GM12891 (cell line): ENCODE results near the gene CFAP74.

Source experiments
- DNase-seq: peaks from one replicate; pipeline ENCODE4 v3.0.0; 2011; ENCODE audit warnings: low spot score; ENCODE audit not compliant: insufficient read length
- FAIRE-seq: peaks from 2 replicates; lab custom pipeline; 2011; peaks lifted over from hg19 to GRCh38; lab: Jason Lieb, UNC
- PAX5 ChIP-seq: IDR thresholded peaks from 2 replicates; pipeline ENCODE4 v1.6.1; 2011; ENCODE audit warnings: low read length, moderate library complexity, mild to moderate bottlenecking; ENCODE audit not compliant: insufficient read depth, severe bottlenecking
- POLR2A ChIP-seq: IDR thresholded peaks from 2 replicates; pipeline ENCODE4 v1.6.1; 2011; ENCODE audit warnings: low read depth, low read length, control low read depth
- POLR2AphosphoS5 ChIP-seq: IDR thresholded peaks from 2 replicates; pipeline ENCODE4 v1.6.1; 2011; ENCODE audit warnings: low read depth, low read length, control low read depth
- POU2F2 ChIP-seq: IDR thresholded peaks from 2 replicates; pipeline ENCODE4 v1.6.1; 2011; ENCODE audit warnings: low read depth, mild to moderate bottlenecking, control low read depth, low read length, moderate library complexity
- SPI1 ChIP-seq: IDR thresholded peaks from 2 replicates; pipeline ENCODE4 v1.6.1; 2011; ENCODE audit warnings: low read depth, low read length, control low read depth
- TAF1 ChIP-seq: IDR thresholded peaks from 2 replicates; pipeline ENCODE4 v1.6.1; 2011; ENCODE audit warnings: low read depth, low read length, control low read depth

CFAP74 gene

DNA sequence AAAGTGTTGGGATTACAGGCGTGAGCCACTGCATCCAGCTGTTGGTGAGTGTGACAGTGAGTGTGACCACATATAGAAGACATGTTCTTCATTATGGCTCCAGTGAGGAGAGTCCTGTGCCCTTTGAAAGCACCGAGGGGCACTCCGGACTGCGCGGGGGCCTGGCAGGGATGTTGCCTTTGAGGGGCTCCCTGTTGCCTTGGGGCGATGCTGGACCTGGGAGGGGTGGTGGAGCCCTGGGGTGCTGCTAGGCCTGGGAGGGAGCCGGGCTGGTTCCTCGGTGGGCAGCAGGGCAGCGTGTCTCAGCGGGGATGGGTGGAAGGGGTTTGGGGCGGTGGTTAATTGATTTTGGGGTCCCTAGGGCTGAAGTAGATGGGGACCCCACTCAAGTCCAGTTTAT, 25.5 kb downstream of the CFAP74 start:
- TF ChIP-seq SPI1 (no peak), TAF1 (no peak), PAX5 (no peak), POLR2AphosphoS5 (no peak), POLR2A (no peak), POU2F2 (no peak)
- FAIRE-seq (no peak), DNase-seq (no peak)

DNA sequence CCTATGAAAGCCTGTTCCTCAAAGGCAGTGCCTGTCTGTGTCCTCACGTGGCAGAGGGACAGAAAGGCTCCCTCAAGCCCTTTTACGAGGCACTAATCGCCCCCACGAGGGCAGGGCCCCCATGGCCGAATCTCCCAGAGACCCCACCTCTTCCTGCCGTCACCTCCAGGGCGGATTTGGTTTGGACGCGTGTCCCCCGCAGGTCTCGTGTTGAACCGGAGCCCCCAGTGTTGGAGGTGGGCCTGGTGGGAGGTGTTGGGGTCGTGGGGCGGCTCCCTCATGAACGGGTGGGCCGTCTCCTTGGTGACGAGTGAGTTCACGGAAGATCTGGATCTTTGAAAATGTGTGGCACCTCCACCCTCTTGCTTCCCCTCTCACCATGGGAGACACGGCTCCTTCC, 27.6 kb downstream of the CFAP74 start:
- FAIRE-seq (no peak), DNase-seq (no peak)
- TF ChIP-seq POLR2A (no peak), POU2F2 (no peak), TAF1 (no peak), SPI1 (no peak), PAX5 (no peak), POLR2AphosphoS5 (no peak)

DNA sequence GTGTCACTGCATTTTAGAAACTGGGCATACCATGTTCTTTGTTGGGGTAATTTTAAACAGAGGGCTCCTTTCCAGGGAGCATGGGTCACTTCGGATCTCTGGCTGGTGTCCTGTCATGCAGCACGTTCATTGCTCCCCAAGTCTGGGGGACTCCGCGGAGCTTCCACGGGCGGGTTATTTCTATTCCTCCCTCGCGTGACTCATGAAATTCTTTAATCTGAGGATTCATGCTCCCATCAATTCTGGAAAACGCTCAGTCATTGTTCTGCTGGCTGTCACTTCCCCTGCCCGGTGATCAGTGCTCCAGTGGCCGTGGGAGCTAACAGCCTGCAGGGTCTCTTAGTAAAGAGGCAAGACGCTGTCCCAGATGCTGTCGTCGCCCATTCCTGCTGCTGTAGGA, 28.1 kb downstream of the CFAP74 start:
- no peak for FAIRE-seq
- TF ChIP-seq POU2F2: no peak
- TF ChIP-seq POLR2AphosphoS5: no peak

DNA sequence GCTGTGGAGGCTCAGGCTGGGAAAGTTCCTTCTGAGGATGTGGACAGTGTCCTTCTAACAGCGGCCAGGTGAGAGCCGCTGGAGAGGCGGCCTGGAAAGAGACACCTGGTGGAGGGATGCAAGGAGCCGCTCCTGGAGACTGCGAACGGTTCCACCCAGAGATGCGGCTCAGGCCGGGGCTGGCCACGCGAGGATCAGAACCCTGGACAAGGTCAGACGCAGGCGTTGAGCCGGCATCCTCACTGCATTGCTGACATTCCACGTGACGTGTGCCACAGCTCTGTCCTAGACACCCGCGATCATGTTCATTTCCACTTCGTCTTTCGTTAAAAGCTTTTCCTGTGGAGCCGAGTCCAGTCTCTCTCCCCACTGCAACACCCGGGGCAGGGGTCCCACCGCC, 28.8 kb downstream of the CFAP74 start:
- FAIRE-seq (no peak), DNase-seq (no peak)
- TF ChIP-seq POU2F2 (no peak), POLR2AphosphoS5 (no peak), POLR2A (no peak), PAX5 (no peak), TAF1 (no peak), SPI1 (no peak)

More for the DNA sequence above, 28.1 kb downstream of the CFAP74 start:
- DNase-seq: no peak

DNA sequence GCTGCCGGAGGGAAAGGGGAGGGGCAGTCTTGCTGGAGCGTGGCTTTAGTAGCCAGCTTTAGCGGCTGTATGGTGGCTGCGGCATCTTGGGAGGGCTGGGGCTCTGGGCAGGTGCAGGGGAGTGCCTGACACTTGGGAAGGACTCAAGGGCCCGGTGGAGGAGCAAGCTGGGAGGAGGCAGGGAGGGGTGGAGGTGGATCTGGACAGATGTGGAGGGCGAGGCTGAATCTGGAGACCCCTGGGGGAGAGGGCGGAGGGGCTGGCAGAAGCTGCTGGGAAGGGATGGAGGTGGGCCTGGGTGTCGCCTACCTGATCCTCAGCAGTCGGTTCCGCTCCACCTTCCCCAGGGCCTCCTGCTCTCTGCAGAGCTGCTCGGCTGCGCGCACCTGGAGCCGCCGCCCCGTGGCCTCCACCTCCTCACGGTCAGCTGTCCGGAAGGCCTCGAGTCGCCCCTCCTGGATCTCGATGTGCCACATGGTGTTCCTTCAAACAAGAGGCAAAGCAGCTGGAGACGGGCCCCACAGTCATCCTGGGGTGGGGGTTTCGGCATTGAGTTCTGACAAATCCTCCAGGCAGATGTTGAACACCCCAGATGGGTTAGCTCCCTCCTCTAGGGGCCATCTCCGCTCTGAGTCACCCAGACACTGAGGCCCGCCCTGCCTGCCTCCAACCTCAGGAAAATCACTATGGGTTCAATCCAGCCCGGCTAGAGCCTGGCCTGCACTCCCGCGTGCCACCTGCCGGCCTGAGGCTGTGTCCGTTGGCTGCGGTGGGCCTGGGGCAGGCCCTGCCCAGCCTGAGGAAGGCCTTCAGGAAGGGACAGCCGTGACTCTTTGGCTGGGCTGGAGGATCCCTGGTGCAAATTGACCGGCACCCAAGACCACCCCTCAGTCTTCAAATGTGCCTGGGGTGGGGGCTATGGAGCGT, 29.6 kb downstream of the CFAP74 start:
- DNase-seq (no peak), FAIRE-seq (no peak)
- no peak for TF ChIP-seq POLR2A
- TF ChIP-seq POLR2AphosphoS5: no peak
- no peak for TF ChIP-seq SPI1
- no peak for TF ChIP-seq TAF1
- TF ChIP-seq PAX5: no peak
- TF ChIP-seq POU2F2: no peak

DNA sequence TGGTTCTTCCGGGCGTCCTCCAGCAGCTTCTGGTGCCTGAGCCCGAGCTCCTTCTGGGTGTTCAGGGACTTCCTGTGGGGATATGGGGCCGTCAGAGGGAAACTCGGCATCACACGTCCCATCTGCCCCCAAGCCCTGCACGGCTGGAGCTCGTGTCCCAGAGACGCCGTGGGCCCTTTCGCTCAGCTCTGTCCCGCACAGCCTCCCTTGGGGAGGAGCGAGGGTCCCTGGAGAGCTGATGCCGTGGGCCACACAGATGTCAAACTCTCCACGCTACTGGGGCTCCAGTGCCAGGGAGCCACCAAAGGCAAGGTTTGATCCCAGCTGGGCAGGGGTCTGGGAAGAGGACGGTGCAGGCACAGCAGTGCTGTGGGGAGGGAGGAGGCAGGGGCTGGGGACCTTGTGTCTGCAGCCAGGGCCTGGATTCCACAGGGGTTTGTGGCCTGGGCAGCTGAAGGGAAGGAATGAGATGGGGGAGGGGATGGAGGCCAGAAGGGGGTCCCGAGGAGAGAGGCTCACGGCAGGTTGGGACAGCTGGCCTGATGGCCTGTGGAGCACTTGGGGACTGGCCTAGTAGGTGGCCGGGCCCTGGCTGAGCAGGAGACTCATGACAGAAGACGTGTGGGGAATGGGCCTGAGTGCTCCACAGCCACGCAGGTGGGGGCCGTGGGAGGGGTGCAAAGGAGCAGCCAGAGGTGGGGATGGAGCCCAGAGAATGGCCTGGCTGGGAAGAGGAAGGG, 30.4 kb downstream of the CFAP74 start:
- FAIRE-seq (no peak), DNase-seq (no peak)
- TF ChIP-seq POLR2AphosphoS5: no peak
- TF ChIP-seq POU2F2: no peak
- no peak for TF ChIP-seq PAX5
- TF ChIP-seq POLR2A: no peak
- TF ChIP-seq TAF1: no peak
- no peak for TF ChIP-seq SPI1

DNA sequence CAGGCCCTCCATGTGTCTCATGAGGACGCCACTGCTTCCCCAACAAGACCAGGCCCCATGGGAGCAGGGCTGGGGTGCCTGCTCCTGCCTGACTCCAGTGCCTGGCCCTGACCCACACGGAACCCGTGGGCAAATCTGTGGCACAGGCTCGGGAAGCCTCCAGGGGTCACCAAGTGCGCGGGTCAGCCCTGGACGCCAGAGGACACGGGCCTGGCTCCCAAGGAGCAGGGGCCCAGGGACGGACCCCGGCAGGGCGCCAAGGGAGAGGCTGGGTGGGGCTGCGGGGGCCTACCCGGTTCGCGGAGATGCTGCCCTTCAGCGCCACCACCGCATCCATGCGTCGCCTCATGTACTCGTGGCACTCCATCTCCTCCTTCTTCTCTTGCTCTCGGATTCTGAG, 31.9 kb downstream of the CFAP74 start:
- DNase-seq (no peak), FAIRE-seq (no peak)
- TF ChIP-seq POU2F2 (no peak), POLR2AphosphoS5 (no peak), TAF1 (no peak), PAX5 (no peak), POLR2A (no peak), SPI1 (no peak)

DNA sequence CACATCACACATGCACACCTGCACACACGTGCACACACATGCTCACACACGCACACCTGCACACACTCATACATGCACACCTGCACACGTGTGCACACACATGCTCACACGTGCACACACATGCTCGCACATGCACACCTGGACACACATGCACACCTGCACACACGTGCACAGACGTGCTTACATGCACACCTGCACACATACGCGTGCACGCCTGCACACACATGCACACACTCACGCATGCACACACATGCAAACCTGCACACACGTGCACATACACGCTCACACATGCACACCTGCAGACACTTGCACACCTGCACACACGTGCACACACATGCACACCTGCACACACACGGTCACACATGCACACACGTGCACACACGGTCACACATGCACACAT, 32.6 kb downstream of the CFAP74 start:
- TF ChIP-seq POLR2AphosphoS5 (no peak), TAF1 (no peak), PAX5 (no peak)
- FAIRE-seq (no peak), DNase-seq (no peak)

DNA sequence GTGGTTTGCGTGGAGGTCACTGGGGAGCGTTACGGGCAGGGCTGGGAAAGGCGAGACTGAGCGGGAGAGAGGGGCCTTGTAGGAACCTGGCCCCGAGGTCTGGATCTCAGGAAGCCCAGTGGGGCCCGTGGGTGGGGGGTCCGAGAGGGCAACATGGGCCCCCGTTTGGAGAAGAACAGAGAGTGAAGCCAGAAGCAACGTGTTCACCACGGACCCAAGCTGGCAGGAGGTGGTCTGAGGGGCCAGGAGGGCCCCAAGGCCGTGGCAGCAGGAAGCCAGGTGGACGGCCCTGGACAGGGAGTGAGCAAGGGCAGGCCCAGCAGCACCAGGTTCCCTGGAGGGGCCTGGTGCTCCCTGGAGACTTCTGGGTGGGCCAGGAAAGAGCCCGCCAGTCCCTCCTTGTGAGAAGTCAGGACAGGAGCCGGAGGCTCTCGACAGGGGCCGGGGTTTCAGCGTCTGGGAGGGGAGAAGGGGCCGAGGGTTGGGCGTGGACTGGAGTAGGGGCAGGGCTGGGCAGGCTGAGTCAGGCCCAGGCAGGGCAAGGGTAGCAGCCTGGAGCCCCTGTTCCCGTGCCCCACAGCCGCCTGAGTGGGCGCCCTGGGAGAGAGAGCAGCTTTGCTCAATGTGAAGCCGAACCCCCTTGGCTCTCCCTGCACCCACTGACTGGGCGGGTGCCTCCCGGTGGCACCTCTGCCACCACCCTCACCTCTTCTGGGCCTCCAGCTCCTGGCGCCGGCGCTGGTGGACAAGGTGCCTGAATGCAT, 33.5 kb downstream of the CFAP74 start:
- DNase-seq (no peak), FAIRE-seq (no peak)
- no peak for TF ChIP-seq PAX5
- no peak for TF ChIP-seq SPI1
- no peak for TF ChIP-seq POLR2AphosphoS5
- no peak for TF ChIP-seq POU2F2
- TF ChIP-seq POLR2A: no peak
- no peak for TF ChIP-seq TAF1

DNA sequence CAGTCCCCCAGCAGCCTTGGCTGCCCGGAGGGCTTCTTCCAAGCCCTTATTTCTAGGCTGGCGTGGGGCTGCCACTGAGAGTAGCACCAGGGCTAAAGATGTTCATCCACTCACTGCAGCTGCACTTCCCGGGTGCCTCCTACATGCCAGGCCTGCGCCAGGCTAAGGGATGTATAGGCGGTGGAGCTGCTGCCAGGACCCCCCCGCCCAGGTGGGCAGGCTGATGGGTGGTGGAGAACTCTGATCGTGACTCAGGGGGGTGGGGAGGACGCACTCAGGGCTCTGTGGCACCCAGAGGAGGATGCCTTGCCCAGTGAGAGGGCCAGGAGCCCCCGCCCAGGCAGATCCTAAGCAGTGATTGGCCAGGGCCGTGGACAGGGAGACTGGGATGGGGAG, 34.1 kb downstream of the CFAP74 start:
- DNase-seq: no peak
- FAIRE-seq: no peak
- TF ChIP-seq TAF1 (no peak), POLR2A (no peak), SPI1 (no peak), POLR2AphosphoS5 (no peak), POU2F2 (no peak), PAX5 (no peak)
